CD4-positive, alpha-beta T cell treated with Interleukin-1 beta for 1 hour (primary cell): ENCODE measurements around the gene TCIRG1.
"Not testable (repeated sequence)": the region's sequence is repeated elsewhere in the genome, so short reads cannot be mapped to it uniquely, and the experiment has no call there.

Experiments
- DNase-seq, 2 donors: peaks; one replicate each; pipeline ENCODE4 v3.0.0-alpha.2; 2020 to 2022

Gene TCIRG1

GRCh38 chr11:68038718-68039525, at the start of gene TCIRG1:
TSS of gene TCIRG1 (plus strand) at chr11:68039025. CDS start at chr11:68041272, 2,247 bp downstream.
- DNase-seq = peak; percentile 57 to 65

DNA sequence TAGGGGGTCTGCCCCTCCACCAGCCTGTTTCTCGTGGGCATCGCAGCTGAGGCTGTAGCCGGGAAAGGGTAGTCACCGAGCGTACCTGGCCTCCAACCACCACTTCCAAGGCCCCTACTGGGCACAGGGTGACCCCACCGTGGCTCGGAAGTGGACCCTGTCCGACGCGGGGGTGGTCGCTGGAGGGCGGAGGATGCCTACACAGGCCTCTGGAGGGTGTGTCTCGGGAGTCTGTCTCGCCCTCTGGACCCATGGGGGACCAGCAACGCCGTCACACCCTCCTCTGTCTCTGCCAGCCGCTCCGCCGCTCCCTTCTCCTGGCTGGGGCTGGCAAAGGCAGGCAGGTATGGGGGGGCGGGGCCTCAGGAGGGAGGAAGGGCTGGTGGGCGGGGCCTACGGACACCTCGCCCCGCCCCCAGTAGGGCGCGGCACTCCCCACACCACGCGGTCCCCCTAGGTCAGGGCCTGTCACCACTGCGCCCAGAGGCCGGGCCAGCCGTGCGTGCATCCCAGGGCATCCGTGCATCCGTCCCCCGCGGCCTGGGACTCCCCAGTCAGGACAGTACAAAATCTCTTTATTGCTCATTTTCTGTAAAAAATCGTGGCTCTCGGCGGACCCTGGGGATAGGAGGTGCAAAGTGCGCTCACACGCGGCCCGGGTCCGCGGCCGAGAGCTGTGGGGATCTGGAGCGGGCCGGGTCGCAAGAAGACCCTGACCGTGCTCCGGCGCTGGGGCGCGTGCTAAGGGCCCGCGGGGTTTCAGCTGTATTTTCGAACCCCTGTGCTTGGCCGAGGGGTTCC, 48.1 kb upstream of the TCIRG1 start:
- peak in 1 of 2 donors; percentile 25 for DNase-seq

- not testable (repeated sequence) for DNase-seq
Observed at GRCh38 chr11:67991347-67992121, 47.3 kb upstream of the TCIRG1 start.

DNA sequence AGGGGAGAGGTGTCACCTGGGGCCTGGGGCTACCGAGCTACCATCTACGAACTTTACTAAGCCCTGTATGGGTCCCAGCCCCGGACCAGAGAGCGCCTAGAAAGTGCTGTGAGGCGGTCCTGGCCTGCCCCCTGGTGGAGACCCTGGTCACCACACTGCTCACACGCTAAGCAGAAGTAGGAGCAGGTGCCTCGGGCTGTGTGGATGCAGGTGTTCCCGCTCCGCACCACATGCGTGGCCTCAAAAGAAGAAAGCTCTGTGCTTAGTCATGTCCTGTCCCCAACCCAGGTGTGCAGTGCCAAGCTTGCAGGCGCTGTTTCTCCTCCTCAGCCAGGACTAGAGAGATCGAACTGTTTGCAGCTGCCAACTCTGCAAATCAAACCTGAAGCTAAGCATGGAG, 45.0 kb upstream of the TCIRG1 start:
- DNase-seq = peak; percentile 59 to 63

GRCh38 chr11:67994387-67994786, 44.4 kb upstream of the TCIRG1 start:
- not testable (repeated sequence) for DNase-seq

DNA sequence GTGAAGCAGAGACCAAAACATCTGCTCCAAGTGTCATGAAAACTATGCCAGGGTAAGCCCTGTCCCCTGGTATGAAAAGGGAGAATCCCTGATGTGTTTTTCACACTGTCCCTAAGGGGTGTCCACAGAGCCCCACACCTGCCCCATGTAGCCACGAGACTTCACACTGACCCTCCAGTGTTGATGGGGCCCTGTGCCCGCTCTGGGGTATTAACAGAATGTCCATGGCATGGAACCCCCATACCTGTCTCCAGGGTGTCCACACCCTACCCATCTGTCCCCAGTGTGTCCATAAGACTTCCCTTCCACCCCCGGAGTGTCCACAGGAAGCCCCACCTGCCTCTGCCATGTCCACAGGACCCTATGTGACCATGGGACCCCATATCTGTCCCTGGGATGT, 43.7 kb upstream of the TCIRG1 start:
- not testable (repeated sequence) for DNase-seq

GRCh38 chr11:67995579-67995978, 43.2 kb upstream of the TCIRG1 start:
- DNase-seq = not testable (repeated sequence)

GRCh38 chr11:67996051-67996450, 42.8 kb upstream of the TCIRG1 start:
- DNase-seq = no peak

GRCh38 chr11:67996622-67997474, 42.0 kb upstream of the TCIRG1 start:
- peak; percentile 48 to 75 for DNase-seq

DNA sequence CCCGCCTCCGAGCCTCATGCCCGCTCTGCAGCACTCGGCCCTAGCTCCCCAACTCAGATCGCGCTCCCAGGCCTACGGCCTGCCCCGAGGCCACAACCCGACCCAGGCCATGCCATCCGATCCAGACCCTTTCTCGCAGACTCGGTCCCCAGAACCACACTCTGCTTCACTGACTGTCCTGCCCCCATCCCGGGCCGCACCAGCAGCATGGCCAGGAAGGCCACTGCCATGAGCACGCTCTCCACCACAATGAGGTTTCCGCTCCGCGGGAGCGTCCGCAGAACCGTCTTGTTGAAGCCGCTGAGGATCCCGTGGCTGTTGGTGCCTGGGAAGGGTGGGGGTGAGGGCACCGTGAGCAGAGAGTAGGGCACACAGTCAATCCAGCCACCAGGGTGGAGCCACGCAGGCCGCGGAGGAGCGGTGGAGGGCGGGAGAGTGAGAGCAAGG, 41.3 kb upstream of the TCIRG1 start:
- no peak for DNase-seq

GRCh38 chr11:67998150-67999045, 40.4 kb upstream of the TCIRG1 start:
- DNase-seq = peak in 1 of 2 donors; percentile 19

GRCh38 chr11:67999201-67999629, 39.6 kb upstream of the TCIRG1 start:
- no peak for DNase-seq

DNA sequence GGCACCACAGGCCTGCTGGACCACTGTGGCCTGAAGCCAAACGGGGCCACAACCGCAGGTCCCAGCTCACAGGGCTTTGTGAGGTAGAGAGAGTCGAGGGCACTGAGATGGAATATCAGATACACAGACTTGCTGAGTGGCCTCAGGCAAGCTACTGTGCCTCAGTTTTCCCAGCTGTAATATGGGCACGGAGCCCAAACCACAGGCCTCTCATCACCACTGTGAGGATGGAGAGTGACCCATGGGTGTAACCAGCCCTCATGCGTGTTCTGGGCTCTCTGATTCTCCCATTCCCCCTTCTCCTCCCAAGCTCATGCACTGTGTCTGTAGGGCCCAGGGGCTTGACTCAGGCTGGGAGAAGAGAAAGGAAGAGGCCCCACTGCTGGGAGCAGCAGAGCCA, 39.1 kb upstream of the TCIRG1 start:
- no peak for DNase-seq

DNA sequence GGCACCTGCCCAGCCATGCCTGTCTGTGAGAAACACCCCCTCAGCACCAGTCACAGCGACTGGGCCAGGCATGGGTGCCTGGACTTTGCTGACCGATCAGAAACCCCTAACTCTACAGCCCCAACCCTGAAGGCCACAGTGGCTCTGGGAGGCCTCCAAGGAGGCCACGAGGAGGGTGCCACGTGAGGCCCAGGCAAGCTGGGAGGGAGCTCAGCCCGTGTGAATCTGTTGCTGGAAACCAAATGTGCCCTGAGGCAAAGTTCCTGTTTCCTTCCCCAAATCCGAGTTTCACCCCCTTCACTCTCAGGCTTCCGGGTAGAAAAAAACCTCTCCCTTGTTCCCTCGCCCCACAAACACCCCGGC, 36.3 kb upstream of the TCIRG1 start:
- DNase-seq = peak in 1 of 2 donors; percentile 18

DNA sequence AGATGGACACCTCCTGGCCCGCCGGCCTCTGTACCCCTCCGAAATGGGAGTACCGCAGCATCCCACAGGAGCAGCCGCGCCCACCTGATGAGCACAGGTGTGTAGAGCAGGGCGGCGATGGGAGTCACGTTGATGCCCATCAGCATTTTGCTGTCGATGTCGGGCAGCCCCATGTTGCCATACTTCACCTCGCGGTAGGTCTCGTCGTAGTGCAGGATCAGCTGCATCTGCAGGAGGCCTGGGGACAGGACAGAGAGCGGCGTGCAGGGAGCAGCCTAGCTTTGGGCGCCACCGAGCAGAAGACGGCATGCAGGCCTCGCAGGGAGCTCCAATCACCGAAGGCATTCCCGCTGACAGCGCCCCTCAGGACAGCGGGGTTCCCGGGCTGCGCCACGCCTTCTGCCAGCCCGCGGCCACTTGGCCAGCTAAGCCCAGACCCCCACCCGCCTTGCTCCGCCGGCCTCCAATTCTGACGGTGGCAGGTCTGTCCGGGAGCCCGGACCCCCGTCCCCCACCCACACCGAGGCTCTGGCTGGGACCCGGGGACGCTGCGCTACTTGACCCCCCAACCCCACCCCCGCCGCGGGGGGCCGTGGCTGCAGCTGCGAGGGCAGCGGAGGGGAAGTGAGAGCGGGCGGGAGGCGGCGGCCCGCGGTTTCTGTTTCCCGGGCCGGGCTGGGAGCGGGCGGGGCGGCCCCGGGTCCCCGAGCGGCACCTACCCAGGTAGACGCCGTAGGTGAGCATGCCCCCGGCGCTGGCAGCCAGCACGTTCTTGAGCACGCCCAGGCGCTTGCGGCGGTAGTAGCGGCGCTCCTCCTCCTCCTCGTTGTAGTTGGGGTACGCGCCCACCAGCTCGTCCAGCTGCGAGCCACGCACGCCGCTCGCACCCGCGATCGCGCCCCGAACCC, 35.6 kb upstream of the TCIRG1 start:
- peak; percentile 63 to 68 for DNase-seq

DNA sequence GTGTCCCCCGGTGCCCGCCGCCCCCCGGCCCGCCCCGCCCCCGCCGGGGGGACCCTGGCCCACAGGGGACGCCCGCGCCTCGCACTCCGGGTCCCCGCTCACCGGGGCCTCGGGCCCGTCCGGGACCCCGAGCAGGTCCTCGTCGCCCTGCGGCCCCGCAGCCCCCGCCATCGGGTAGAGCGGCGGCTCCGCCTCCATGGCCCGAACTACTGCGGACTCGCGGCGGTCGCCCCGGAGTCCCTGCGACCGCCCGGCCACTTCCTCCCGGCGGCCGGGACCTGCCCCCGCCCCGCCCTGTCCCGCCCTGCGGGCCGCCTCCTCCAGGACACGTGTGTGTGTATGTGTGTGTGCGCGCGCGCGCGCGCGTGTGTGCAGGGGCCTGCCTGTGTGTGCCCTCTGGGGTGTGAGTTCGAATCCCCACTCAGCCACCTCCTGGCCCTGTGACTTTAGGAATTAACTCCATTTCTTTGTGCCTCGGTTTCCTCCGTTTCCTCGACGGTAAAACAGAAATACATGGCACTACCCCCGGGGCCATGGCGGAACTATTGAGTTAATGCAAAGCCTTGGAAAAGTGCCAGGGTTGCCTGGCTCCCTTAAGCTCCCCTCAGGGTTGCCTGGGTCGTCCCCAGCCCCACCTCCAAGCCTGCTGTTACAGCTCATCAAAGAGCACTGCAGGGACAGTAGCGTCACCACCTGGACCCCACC, 34.8 kb upstream of the TCIRG1 start, which contains the start of gene UNC93B1:
UNC93B1 (minus strand) TSS at position 252 of the 705 bp plus-strand sequence; CDS start at position 198, 54 bp downstream.
- DNase-seq = peak; percentile 84 to 88

DNA sequence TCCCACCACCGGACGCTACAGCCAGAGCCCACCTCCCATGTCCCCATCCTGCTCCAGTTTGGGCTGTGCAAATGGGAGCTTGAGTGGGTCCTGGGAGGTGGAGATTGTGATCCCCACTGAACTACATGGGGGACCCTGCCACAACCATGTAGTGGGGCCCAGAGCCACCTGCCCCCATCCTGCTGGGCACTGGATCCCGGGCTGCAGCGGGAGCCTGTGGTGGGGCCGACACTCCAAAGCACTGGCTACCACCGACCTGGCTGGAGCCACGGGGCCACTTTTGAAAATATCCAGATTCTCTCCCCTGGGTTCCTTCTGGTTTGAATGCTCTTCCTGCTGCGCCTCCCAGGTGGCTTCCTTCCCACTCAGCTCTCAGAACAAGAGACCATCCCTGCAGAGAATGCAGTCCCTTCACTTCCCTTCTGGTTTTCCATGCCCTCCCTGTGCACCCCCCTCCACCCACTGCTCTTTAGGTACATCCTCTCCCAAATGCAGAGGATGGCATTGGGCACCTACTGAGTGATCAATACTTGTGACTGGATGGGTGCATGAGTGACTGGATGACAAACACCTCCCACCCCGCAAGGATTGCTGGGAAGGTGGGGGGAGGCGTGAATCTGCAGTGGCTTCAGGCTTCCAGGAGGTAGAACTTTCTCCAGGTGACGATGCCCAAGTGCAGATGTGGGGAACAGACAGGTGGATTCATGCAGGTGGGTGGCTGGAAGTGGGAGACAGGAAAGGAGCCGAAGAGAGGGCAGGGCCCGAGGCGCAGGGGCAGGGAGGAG, 34.1 kb upstream of the TCIRG1 start:
- no peak for DNase-seq

DNA sequence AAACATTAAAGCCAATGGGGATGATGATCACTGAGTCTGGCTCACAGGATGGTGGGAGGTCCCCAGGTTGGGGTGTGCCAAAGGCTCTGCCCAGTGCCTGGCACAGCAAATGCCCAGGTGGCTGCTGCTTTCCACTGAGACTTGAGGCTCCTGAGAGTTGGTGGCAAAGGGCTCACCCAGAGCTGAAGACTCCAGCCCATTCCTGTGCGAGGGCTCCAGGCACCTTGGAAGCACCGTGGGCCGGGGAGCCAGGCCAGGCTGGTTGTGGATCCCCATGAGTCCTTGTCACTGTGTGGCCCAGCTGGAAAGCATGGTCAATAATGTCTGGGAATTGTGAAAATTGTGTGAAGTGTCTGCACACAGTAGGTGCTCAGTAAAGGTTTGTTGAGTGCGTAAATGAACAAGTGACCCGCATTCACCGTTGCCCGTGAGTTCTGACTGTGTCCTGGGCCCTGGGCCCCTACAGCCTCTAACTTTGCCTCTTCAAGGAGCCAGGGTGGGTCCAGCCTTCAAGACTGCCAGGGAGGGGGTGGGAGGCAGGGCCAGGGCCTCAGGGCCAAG, 32.1 kb upstream of the TCIRG1 start:
- DNase-seq = no peak
